Measurements from ENCODE around the gene WIPF2.

Gene WIPF2

GRCh38 chr17:40325156-40326013 lies 106.3 kb downstream of the WIPF2 start (continued):
- TF ChIP-seq, protein P1, sequence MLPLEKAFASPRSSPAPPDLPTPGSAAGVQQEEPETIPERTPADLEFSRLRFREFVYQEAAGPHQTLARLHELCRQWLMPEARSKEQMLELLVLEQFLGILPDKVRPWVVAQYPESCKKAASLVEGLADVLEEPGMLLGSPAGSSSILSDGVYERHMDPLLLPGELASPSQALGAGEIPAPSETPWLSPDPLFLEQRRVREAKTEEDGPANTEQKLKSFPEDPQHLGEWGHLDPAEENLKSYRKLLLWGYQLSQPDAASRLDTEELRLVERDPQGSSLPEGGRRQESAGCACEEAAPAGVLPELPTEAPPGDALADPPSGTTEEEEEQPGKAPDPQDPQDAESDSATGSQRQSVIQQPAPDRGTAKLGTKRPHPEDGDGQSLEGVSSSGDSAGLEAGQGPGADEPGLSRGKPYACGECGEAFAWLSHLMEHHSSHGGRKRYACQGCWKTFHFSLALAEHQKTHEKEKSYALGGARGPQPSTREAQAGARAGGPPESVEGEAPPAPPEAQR (tag by site-specific recombination; IDR thresholded peaks at IDR 0.05): no peak
- TF ChIP-seq ZNF747 (tag by site-specific recombination; IDR thresholded peaks at IDR 0.05) (no peak), HOXD13 (CRISPR knock-in tag; IDR thresholded peaks at IDR 0.05; ENCODE audit: borderline replicate concordance) (no peak), ZNF292 (tag by site-specific recombination; IDR thresholded peaks at IDR 0.05; ENCODE audit: borderline replicate concordance, low read depth) (peak; percentile 96), ZNF544 (tag by site-specific recombination; IDR thresholded peaks at IDR 0.05) (no peak), ZNF274 (IDR thresholded peaks at IDR 0.05; ENCODE audit: low read length) (no peak), ZNF274 (tag by site-specific recombination; IDR thresholded peaks at IDR 0.05; ENCODE audit: borderline replicate concordance) (no peak), MEIS1 (CRISPR knock-in tag; IDR thresholded peaks at IDR 0.05; ENCODE audit: borderline replicate concordance) (no peak), ZNF610 (tag by site-specific recombination; IDR thresholded peaks at IDR 0.05; ENCODE audit: borderline replicate concordance) (no peak), ZNF626 (tag by site-specific recombination; IDR thresholded peaks at IDR 0.05) (no peak), ZNF37A (tag by site-specific recombination; IDR thresholded peaks at IDR 0.05) (no peak), ZNF629 (tag by site-specific recombination; IDR thresholded peaks at IDR 0.05) (peak; percentile 75), ZNF132 (tag by site-specific recombination; IDR thresholded peaks at IDR 0.05; ENCODE audit: borderline replicate concordance) (no peak), ZNF26 (tag by site-specific recombination; IDR thresholded peaks at IDR 0.05) (peak; percentile 11; the same call in 1 of the 2 replicates), ZBTB44 (tag by site-specific recombination; IDR thresholded peaks at IDR 0.05) (no peak)
- TF ChIP-seq, protein P2, sequence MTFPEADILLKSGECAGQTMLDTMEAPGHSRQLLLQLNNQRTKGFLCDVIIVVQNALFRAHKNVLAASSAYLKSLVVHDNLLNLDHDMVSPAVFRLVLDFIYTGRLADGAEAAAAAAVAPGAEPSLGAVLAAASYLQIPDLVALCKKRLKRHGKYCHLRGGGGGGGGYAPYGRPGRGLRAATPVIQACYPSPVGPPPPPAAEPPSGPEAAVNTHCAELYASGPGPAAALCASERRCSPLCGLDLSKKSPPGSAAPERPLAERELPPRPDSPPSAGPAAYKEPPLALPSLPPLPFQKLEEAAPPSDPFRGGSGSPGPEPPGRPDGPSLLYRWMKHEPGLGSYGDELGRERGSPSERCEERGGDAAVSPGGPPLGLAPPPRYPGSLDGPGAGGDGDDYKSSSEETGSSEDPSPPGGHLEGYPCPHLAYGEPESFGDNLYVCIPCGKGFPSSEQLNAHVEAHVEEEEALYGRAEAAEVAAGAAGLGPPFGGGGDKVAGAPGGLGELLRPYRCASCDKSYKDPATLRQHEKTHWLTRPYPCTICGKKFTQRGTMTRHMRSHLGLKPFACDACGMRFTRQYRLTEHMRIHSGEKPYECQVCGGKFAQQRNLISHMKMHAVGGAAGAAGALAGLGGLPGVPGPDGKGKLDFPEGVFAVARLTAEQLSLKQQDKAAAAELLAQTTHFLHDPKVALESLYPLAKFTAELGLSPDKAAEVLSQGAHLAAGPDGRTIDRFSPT (tag by site-specific recombination; IDR thresholded peaks at IDR 0.05): 0 out of 2 replicates have a peak, but pooled peaks have one; percentile 30
- TF ChIP-seq, protein P3, sequence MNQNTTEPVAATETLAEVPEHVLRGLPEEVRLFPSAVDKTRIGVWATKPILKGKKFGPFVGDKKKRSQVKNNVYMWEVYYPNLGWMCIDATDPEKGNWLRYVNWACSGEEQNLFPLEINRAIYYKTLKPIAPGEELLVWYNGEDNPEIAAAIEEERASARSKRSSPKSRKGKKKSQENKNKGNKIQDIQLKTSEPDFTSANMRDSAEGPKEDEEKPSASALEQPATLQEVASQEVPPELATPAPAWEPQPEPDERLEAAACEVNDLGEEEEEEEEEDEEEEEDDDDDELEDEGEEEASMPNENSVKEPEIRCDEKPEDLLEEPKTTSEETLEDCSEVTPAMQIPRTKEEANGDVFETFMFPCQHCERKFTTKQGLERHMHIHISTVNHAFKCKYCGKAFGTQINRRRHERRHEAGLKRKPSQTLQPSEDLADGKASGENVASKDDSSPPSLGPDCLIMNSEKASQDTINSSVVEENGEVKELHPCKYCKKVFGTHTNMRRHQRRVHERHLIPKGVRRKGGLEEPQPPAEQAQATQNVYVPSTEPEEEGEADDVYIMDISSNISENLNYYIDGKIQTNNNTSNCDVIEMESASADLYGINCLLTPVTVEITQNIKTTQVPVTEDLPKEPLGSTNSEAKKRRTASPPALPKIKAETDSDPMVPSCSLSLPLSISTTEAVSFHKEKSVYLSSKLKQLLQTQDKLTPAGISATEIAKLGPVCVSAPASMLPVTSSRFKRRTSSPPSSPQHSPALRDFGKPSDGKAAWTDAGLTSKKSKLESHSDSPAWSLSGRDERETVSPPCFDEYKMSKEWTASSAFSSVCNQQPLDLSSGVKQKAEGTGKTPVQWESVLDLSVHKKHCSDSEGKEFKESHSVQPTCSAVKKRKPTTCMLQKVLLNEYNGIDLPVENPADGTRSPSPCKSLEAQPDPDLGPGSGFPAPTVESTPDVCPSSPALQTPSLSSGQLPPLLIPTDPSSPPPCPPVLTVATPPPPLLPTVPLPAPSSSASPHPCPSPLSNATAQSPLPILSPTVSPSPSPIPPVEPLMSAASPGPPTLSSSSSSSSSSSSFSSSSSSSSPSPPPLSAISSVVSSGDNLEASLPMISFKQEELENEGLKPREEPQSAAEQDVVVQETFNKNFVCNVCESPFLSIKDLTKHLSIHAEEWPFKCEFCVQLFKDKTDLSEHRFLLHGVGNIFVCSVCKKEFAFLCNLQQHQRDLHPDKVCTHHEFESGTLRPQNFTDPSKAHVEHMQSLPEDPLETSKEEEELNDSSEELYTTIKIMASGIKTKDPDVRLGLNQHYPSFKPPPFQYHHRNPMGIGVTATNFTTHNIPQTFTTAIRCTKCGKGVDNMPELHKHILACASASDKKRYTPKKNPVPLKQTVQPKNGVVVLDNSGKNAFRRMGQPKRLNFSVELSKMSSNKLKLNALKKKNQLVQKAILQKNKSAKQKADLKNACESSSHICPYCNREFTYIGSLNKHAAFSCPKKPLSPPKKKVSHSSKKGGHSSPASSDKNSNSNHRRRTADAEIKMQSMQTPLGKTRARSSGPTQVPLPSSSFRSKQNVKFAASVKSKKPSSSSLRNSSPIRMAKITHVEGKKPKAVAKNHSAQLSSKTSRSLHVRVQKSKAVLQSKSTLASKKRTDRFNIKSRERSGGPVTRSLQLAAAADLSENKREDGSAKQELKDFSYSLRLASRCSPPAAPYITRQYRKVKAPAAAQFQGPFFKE (tag by site-specific recombination; IDR thresholded peaks at IDR 0.05; ENCODE audit: borderline replicate concordance): no peak
- TF ChIP-seq, protein P4, sequence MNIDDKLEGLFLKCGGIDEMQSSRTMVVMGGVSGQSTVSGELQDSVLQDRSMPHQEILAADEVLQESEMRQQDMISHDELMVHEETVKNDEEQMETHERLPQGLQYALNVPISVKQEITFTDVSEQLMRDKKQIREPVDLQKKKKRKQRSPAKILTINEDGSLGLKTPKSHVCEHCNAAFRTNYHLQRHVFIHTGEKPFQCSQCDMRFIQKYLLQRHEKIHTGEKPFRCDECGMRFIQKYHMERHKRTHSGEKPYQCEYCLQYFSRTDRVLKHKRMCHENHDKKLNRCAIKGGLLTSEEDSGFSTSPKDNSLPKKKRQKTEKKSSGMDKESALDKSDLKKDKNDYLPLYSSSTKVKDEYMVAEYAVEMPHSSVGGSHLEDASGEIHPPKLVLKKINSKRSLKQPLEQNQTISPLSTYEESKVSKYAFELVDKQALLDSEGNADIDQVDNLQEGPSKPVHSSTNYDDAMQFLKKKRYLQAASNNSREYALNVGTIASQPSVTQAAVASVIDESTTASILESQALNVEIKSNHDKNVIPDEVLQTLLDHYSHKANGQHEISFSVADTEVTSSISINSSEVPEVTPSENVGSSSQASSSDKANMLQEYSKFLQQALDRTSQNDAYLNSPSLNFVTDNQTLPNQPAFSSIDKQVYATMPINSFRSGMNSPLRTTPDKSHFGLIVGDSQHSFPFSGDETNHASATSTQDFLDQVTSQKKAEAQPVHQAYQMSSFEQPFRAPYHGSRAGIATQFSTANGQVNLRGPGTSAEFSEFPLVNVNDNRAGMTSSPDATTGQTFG (tag by site-specific recombination; IDR thresholded peaks at IDR 0.05; ENCODE audit: borderline replicate concordance): no peak
- TF ChIP-seq, protein P5, sequence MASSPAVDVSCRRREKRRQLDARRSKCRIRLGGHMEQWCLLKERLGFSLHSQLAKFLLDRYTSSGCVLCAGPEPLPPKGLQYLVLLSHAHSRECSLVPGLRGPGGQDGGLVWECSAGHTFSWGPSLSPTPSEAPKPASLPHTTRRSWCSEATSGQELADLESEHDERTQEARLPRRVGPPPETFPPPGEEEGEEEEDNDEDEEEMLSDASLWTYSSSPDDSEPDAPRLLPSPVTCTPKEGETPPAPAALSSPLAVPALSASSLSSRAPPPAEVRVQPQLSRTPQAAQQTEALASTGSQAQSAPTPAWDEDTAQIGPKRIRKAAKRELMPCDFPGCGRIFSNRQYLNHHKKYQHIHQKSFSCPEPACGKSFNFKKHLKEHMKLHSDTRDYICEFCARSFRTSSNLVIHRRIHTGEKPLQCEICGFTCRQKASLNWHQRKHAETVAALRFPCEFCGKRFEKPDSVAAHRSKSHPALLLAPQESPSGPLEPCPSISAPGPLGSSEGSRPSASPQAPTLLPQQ (tag by site-specific recombination; IDR thresholded peaks at IDR 0.05): no peak
